ENCODE measurements around the gene BMP10.

The BMP10 gene

GRCh38 chr2:68870215-68870614, 982 bp downstream of the BMP10 start:
- DNase-seq (ENCODE audit: extremely low spot score), result no peak
- no peak for TF ChIP-seq CTCF (IDR thresholded peaks at IDR 0.05; ENCODE audit: control extremely low read depth, extremely low read depth, low read depth, missing control alignments)
- POLR2A ChIA-PET, result no interaction called here
- CTCF ChIA-PET, result interaction anchor here (1.1 to 1.3 kb wide), 2 partner anchors 9 to 37 kb away, joined by 3 to 4 read pairs; no protein-coding TSS in a partner anchor

DNA sequence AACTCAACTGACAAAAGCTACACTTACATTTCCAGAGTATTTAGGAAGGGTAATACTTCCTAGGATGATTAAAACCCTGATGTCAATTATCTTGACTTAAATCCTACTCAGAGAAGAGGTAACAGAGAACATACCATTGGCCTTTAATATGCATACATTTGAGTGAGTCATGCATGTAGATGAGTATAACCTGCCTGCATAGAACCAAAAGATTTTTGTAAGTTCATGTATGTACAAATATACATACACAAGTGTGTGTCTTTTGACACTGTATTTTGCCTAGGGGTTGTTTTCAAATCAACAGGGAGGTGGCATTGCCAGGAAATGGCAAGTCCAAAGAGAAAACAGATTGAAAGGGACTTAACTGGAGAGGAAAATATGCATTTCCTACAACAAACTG, 6.1 kb downstream of the BMP10 start:
- POLR2A ChIA-PET, result no interaction called here
- no peak for TF ChIP-seq CTCF (IDR thresholded peaks at IDR 0.05; ENCODE audit: control extremely low read depth, extremely low read depth, low read depth, missing control alignments)
- CTCF ChIA-PET, result no interaction called here
- DNase-seq (ENCODE audit: extremely low spot score), result no peak

- DNase-seq (ENCODE audit: extremely low spot score), result no peak
- CTCF ChIA-PET, result no interaction called here
- POLR2A ChIA-PET, result no interaction called here
- no peak for TF ChIP-seq CTCF (IDR thresholded peaks at IDR 0.05; ENCODE audit: control extremely low read depth, extremely low read depth, low read depth, missing control alignments)
Observed at GRCh38 chr2:68863996-68864395, 7.2 kb downstream of the BMP10 start.

GRCh38 chr2:68862889-68863288, 8.3 kb downstream of the BMP10 start:
- DNase-seq (ENCODE audit: extremely low spot score), result no peak
- no peak for TF ChIP-seq CTCF (IDR thresholded peaks at IDR 0.05; ENCODE audit: control extremely low read depth, extremely low read depth, low read depth, missing control alignments)
- POLR2A ChIA-PET, result no interaction called here
- CTCF ChIA-PET, result interaction anchor here (1.2 kb wide), 1 partner anchor 9 kb away, joined by 4 read pairs; no protein-coding TSS in a partner anchor

DNA sequence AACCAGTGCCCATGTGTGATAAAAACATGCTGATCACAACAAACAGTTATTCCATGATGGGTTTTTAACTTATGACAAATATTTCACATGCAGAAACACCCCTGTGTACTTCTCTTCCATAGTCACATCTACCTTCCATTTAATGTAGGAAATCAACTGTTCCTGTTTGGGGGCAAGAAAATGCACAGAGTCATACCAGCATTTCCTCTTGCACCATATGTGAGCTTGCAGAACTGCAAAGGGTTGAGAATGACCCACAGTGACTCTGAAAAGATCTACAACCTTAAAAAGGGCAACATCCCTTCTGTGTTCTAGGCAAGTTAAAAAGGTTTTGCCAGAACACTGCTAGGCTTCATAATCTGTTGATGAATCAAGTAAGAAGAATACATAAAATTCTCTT, 9.9 kb downstream of the BMP10 start:
- DNase-seq (ENCODE audit: extremely low spot score), result no peak
- ChIA-PET CTCF (interaction anchor here (0.7 to 5.1 kb wide), 8 partner anchors 9 to 82 kb away, joined by 3 to 26 read pairs (median 4); no protein-coding TSS in a partner anchor), POLR2A (no interaction called here)
- TF ChIP-seq CTCF (IDR thresholded peaks at IDR 0.05; ENCODE audit: control extremely low read depth, extremely low read depth, low read depth, missing control alignments), result no peak

- no peak for TF ChIP-seq CTCF (IDR thresholded peaks at IDR 0.05; ENCODE audit: control extremely low read depth, extremely low read depth, low read depth, missing control alignments)
- CTCF ChIA-PET, result interaction anchor here (0.8 to 5.1 kb wide), 13 partner anchors 8 to 372 kb away, joined by 3 to 26 read pairs (median 4); no protein-coding TSS in a partner anchor
- POLR2A ChIA-PET, result no interaction called here
- no peak for DNase-seq (ENCODE audit: extremely low spot score)
Observed at GRCh38 chr2:68860111-68860510, 11.1 kb downstream of the BMP10 start.

Data from GM10248 (cell line).